NCI-H82 treated with DMSO at 0.1 percent for 48 hours (cell line): ENCODE data around the gene IMPACT.

ENCODE experiments used
- DNase-seq: peaks from one replicate; lab custom pipeline; 2025; ENCODE audit not compliant: unreplicated experiment; lab: John Stamatoyannopoulos, UW

IMPACT gene

GRCh38 chr18:24474406-24474805, 47.9 kb downstream of the IMPACT start:
- DNase-seq: no peak

DNA sequence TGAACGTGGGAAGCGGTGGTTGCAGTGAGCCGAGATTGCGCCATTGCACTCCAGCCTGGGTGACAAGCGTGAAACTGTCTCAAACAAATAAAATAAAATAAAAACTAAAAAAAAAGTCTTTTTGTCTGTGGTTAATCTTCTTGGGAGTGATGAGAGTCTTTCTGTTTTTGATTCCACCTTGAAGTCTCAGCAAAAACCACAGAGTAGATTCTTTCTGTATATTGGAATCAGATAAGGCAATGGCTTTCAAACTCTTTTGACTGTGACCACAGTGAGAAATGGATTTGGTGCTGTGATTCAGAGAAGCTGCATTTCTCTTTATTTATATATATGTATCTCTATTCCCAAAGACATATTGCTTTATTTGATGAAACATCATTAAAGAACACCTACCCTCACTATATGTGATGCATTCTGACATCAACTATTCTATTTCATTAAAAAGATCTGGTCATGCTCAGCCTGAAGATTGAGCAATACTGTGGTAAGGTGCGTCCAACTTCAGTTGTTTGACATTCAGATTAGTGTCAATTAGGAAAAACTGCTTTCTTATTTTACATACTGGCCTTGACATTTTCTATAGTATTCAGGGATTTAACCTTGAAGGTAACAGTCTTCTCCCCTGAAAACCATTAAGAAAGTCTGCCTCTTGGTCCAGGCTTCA, 49.6 kb downstream of the IMPACT start:
- no peak for DNase-seq

DNA sequence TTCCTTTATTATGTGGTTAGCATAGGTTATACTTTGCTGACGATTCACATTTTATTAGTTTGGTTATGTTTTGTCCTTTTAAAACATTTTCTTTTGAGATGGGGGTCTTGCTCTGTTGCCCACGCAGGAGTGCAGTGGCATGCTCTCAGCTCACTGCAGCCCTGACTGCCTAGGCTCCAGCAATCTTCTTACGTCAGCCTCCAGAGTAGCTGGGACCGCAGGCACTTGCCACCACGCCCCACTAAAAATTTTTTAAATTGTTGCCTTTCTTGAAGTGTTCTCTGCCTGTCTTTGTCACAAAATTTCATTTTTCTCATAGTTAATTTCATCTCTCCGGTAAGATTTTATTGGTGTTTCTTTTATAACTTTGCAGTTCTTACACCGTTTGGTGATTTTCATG, 52.9 kb downstream of the IMPACT start:
- no peak for DNase-seq

DNA sequence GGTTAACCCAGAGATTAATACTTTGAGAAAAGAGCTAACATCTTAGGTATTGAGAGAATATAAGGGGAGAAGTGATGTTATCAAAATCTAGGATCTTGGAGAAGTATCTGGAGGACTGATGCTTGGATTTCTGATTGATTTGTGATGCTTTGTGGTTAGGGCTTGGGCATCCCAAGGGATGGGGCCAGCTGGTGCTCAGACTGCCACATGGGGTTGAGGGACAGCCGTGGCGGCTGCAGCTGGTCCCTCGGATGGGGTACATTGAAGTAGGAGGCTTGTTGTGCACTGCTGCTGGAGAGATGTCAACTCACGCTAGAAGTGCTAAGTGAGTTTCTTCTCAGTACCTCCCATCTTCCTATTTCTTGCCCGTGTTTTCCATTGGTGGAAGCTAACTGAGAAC, 56.4 kb downstream of the IMPACT start:
- DNase-seq: no peak

DNA sequence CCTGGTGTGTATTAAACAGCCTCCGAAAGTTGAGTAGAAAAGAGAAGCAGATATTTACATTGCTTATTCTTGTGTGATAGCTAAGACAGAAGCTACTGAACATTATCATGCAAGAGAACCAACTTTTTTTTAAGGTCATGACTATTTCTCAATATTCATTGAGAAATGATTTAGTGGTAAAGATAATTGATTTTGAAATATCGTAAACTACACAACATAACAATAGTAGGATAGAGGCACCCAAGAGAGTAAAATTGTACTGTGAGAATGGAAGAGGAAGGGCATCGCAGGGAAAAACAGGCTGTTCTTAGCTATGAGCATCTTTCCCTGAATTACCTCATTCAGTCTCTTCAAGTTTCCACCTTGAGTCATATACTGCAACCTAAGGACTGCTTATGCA, 59.2 kb downstream of the IMPACT start:
- no peak for DNase-seq

DNA sequence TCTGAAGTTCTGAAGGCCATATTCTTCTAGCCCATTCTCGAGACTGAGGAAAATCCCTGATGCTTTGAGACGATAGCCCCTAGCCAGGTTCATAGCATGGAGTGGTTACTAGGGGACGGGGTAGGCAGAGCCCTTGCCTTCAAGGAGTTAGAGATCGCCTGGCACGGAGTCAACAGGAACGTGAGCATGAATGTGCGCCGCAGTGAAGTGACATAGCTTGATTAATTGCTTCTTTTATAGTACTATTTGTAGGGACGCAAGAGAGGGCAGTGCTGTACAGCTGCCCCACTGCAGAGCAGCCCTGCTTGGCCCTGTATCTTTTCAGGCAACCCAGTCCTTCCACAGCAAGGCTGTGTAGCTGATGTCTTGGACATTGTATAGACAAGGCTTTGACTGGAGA, 60.2 kb downstream of the IMPACT start:
- no peak for DNase-seq

GRCh38 chr18:24488824-24489493, 62.5 kb downstream of the IMPACT start:
- DNase-seq: peak; percentile 29

DNA sequence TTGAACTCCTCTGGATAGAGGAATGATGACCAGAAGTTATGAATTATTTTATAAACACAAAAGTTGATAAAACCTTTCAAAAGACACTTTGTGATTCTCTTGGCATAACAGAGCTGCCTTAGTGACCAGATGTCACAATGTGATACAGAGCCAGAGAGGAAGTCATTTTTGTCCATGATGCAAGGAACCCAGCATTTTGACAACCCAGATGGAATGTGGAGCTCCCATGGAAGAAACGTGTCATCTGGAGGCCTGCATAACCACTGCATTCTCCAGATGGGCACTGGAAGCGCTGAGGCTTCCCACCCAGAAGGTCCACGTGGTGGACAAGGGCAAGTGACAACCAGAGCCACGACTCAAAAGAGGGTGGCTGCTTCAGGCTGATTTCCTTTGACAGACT, 64.1 kb downstream of the IMPACT start:
- DNase-seq: no peak

- no peak for DNase-seq
These were observed 65.7 kb downstream of the IMPACT start for GRCh38 chr18:24491927-24492834.

DNA sequence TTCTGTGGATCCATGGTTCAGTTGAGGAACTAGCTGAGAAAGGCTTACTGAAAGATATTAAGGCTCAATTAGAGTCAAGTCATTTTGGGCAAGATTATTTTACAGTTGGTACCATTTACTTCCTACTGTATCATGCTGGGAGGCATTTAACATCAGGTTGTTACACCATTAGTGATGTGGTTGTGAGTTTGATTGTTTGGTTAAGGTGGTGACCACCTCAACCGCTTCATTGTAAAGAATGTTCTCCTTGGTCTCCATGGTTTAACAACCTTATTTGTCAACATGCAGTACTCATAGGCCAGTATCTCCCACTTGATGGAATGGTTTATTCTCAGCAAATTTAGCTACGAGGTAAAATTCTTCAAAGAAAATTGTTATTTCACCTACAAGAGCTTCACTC, 68.1 kb downstream of the IMPACT start:
- DNase-seq: no peak

DNA sequence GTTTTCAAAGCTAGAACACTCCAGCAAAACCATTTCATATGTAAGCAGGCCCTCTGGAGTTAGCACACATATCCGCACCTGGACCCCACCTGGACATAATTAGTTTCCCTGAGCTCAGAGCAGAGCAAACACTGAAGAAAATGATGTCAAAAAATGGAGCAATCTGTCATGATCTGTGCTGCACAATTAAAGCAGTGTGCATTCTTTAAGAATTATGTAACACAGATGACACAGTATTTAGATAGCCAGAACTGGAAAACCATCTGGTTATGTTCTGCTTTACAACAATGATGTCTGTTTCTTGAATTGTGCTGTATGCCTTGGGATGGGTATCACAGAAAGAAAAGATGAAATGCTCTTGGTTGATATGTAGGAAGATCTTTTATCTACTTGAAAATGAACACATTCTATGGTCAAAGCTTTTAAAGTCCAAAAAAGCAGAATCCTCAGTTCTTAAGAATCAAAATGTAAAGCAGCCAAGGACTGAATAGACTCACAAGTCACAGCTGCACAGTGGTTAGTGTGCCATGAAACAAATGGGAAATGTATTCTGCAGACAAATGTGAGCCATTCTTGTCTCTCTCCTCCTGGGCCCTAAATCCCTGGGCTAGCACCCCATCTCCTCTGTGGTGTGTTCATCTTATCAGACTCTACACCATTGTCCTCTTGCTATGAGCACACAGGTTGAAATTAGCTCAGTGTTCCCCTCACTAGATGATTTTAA, 70.7 kb downstream of the IMPACT start:
- no peak for DNase-seq

DNA sequence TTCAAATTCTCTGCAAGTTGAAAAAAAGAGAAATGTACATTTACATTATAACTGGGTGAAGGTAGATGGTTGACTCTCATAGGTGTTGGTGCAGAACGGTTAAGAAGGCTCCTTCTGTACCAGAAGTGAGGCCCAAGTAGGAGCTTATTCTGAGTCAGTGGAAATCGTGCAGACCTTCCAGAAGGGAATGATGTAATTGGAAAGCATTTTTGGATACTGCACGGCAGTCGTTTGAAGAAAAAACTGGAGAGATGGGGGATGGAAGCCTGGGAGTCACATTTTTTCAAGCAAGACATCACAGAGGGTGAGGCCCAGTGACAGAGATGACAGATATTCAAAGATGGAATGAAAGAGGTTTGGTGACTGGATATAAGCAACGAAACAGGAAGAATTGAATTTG, 73.3 kb downstream of the IMPACT start:
- DNase-seq: no peak

- DNase-seq: no peak
These were observed 73.7 kb downstream of the IMPACT start for GRCh38 chr18:24500217-24500616.

DNA sequence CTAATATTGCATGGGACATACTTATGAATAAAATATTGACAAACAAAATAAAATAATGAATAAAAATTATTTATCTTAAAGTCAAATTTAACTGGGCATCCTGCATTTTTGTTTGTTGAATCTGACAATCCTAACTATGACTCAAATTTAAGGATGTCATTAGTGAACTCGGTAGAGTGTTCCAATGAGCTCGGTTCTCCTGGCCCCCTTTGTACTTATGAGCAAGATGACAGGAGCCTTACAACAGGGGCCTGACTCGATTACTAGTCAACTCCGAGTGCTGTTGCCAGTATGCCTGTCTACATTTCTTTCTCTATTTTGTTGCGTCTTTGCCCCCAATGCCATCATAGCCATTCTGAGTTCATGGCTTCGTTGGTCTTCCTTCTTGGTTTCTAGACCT, 74.3 kb downstream of the IMPACT start:
- no peak for DNase-seq

DNA sequence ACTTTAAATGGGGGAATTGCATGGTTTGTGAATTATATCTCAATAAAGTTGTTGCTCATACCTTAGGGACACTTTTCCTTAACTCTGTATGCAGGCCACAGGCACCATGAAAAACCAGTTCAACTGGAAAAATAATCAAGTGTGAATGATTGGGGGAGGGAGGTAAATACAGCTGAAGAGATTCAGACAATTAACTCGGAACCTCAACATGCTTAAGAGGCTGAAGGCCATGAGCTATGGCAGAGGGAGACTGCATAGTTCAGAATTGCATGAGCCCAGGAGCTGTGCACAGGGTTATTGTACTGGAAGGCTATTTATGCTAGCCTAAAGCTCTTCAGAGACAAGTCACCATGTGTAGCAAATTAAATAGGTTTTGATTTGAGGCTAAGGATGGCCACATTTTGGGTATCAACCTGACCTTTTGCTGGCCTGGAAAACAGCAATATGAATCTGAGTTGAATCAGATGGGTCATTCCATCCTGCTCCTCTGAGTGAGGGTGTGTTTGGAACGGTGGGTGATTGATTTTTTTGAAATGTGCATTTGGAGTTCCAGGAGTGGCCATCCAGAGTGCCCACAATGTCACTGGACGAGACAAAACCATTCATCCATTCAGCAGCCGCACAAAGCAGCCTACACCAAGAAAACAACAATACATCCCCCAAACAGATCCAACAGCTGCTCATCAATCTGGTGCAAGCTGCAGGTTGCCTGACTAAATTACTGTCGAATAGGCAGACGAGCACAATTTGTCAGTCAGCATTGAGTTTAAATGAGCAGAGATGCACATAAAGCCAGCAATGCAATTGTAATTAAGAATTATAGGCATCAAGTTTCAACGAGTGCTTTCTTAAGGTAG, 76.4 kb downstream of the IMPACT start:
- no peak for DNase-seq
